Omental fat pad (tissue), 4 donors: Measurements from ENCODE around the gene GRIN1. TPM values are rescaled to one million over a fixed set of nuclear protein-coding genes. Genes with fewer than 3 reads are reported as not detected.

Experiments used
- ATAC-seq: fragments of 150-250 bp; one replicate; pipeline ENCODE4 v1.9.1; 2016; ENCODE audit warnings: mild to moderate bottlenecking, moderate library complexity; ENCODE audit not compliant: low FRiP score
- DNase-seq: peaks from one replicate; pipeline ENCODE4 v3.0.0-alpha.2; 2019; ENCODE audit warnings: low spot score
- total RNA-seq, 4 donors: library from RNA; depleted of rRNA; stranded (reverse); fragments of >200 nt; gene quantifications; one replicate each; pipeline ENCODE4 v1.1.0, GENCODE V29; 2016
- TF ChIP-seq, protein P1 (sequence below), 3 donors: fragments of 450-650 bp; IDR thresholded peaks; one replicate each; pipeline ENCODE4 v1.5.1; 2016 to 2017; ENCODE audit warnings: antibody characterized with exemption in 3 of 3, mild to moderate bottlenecking in 3 of 3, moderate library complexity in 2 of 3

Gene GRIN1
- total RNA-seq, 4 donors from 2014 or later, result not detected

DNA sequence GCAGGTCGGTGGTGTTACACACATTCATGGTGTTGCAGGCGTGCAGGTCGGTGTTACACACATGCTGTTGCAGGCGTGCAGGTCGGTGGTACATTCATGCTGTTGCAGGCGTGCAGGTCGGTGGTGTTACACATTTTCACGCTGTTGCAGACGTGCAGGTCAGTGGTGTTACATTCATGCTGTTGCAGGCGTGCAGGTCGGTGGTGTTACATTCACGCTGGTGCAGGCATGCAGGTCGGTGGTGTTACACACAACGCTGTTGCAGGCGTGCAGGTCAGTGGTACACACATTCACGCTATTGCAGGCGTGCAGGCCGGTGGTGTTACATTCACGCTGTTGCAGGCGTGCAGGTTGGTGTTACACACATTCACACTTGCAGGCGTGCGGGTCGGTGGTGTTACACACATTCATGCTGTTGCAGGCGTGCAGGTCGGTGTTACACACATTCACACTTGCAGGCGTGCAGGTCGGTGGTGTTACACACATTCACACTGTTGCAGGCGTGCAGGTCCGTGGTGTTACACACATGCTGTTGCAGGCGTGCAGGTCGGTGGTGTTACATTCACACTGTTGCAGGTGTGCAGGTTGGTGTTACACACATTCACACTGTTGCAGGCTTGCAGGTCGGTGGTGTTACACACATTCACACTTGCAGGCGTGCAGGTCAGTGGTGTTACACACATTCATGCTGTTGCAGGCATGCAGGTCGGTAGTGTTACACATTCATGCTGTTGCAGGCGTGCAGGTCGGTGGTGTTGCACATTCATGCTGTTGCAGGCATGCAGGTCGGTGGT is 35.6 kb upstream of the GRIN1 start:
- TF ChIP-seq, protein P1, sequence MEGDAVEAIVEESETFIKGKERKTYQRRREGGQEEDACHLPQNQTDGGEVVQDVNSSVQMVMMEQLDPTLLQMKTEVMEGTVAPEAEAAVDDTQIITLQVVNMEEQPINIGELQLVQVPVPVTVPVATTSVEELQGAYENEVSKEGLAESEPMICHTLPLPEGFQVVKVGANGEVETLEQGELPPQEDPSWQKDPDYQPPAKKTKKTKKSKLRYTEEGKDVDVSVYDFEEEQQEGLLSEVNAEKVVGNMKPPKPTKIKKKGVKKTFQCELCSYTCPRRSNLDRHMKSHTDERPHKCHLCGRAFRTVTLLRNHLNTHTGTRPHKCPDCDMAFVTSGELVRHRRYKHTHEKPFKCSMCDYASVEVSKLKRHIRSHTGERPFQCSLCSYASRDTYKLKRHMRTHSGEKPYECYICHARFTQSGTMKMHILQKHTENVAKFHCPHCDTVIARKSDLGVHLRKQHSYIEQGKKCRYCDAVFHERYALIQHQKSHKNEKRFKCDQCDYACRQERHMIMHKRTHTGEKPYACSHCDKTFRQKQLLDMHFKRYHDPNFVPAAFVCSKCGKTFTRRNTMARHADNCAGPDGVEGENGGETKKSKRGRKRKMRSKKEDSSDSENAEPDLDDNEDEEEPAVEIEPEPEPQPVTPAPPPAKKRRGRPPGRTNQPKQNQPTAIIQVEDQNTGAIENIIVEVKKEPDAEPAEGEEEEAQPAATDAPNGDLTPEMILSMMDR (IDR thresholded peaks at IDR 0.05), result no peak
- ATAC-seq, result no peak

DNA sequence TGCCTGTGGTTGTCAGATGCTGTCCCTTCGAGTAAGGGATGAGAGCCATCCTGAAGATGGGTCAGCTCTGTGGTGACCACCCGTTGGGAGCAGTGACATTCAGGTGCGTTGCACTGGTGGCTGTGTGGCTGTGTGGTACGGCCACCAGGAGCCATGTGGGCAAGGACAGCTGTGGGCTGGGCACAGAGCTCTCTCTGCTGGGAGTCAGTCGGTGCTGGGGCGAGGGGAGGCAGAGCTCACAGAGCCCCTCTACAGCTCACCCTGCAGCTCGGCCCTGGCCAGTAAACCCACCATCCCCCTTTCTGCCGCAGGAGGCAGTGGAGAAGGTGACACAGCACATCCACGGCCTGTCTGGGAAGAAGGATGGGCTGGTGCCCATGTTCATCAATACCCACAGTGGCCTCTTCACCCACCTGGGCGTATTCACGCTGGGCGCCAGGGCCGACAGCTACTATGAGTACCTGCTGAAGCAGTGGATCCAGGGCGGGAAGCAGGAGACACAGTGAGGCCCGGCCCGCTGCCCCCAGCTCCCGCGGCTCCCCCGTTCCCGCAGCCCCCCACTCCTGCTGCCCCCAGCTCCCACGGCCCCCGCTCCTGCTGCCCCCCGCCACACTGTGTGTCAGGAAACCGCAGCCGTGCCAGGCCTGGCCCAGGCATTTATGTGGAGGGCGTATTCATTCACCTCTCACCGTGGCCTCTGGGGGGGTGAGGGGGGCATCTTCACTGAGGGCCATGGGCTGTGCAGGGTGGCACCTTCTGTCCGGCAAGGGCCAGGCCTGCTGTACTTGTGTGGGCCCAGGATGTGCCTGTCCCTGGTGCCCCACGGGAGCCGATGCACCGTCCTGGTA is 32.9 kb upstream of the GRIN1 start:
- DNase-seq (no peak), ATAC-seq (no peak)
- TF ChIP-seq, protein P1 (IDR thresholded peaks at IDR 0.05), result no peak

More for the DNA sequence above, 35.6 kb upstream of the GRIN1 start:
- DNase-seq, result no peak

DNA sequence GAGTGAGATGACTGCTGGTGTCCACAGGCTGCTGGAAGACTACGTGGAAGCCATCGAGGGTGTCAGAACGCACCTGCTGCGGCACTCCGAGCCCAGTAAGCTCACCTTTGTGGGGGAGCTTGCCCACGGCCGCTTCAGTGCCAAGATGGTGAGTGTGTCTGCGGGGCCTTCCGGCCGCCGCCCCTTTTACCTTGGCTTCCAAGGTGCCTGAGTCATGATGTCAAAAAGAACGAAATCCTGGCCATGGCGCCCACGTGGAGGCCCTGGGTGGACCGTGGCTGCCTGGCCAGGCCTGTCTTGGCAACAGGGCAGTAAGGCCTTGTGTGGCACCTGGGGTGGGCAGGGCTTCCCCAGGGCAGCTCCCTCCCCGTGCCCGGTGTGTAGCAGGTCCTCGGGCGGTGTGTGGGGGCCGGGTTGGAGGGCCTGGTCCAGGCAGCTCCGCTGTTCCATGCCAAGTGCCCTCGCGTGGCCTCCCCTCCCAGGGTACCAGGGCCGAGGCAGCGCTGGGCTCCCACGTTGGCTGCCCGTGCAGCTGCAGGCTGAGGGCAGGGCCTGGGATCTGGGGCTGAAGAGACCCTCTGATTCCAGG is 32.2 kb upstream of the GRIN1 start:
- DNase-seq (no peak), ATAC-seq (no peak)
- TF ChIP-seq, protein P1 (IDR thresholded peaks at IDR 0.05), result no peak

DNA sequence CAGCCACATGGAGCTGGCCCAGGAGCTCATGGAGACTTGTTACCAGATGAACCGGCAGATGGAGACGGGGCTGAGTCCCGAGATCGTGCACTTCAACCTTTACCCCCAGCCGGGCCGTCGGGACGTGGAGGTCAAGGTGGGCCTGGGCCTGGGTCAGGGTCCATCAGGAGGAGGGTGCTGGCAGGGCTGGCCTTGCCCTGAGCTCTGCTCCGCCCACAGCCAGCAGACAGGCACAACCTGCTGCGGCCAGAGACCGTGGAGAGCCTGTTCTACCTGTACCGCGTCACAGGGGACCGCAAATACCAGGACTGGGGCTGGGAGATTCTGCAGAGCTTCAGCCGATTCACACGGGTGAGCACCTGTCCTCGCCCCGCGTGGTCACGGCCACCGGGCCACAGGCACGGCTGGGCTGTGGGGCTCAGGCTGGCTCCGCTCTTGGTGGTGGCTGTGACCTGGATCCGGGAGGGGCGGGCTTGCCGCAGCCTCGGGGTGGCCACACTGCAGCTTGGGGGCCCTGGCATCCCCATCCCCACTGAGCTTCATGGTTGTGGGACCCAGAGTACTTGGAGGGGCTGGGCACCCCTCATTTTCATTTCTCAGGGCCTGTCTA is 31.5 kb upstream of the GRIN1 start:
- TF ChIP-seq, protein P1 (IDR thresholded peaks at IDR 0.05), result no peak
- ATAC-seq (no peak), DNase-seq (no peak)

DNA sequence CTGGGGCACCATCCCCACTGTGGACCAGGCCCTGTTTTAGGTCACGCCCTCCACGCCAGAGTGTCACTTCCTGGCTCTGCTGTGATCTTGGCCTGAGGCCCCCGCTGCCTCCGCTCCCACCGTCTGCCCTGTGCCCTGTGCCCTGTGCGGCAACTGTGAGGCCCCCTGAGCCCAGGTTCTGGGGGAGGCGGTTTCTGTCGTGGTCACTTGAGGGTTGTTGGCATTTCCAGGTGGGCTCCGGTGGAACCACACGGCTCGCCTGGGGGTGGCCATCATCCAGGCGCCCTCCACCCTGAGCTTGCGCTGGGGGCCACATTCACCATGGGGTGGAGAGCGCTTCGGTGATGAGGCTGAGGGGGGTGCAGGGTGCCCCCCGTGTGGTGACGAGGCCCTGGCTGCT is 31.0 kb upstream of the GRIN1 start:
- ATAC-seq (no peak), DNase-seq (no peak)
- TF ChIP-seq, protein P1 (IDR thresholded peaks at IDR 0.05), result no peak

DNA sequence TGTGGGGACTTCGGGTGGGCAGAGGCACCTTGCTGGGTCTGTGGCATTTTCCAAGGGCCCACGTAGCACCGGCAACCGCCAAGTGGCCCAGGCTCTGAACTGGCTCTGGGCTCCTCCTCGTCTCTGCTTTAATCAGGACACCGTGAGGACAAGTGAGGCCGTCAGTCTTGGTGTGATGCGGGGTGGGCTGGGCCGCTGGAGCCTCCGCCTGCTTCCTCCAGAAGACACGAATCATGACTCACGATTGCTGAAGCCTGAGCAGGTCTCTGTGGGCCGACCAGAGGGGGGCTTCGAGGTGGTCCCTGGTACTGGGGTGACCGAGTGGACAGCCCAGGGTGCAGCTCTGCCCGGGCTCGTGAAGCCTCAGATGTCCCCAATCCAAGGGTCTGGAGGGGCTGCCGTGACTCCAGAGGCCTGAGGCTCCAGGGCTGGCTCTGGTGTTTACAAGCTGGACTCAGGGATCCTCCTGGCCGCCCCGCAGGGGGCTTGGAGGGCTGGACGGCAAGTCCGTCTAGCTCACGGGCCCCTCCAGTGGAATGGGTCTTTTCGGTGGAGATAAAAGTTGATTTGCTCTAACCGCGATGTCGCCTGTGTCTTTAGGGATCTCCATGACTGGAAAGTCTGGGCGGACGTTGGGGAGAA is 30.2 kb upstream of the GRIN1 start:
- no peak for DNase-seq
- no peak for ATAC-seq
- TF ChIP-seq, protein P1 (IDR thresholded peaks at IDR 0.05), result no peak
